Measurements from ENCODE around the gene ACTN1. TPM values are rescaled to one million over a fixed set of nuclear protein-coding genes. Genes with fewer than 3 reads are reported as not detected.

The ACTN1 gene
- total and polyA plus RNA-seq, 2 experiments from 2014 or later: 121 to 280 TPM

GRCh38 chr14:68932231-68932630 lies 46.9 kb downstream of the ACTN1 start:
- H3K27ac ChIP-seq (ENCODE audit: low read depth): no peak overlapping the region

More at GRCh38 chr14:68932231-68932630, 46.9 kb downstream of the ACTN1 start:
- H3K27me3 ChIP-seq (ENCODE audit: insufficient read depth): no peaks in the 10 kb centered on the region
- ATAC-seq: no peak
- no peak overlapping the region for H3K4me2 ChIP-seq
- H3K27me3 Mint-ChIP-seq (ENCODE audit: insufficient read depth, low read depth, poor library complexity): peaks cover 12% of the 10 kb centered on the region
- peaks cover 2% of the 10 kb centered on the region; the same call in 2 of the 3 replicates for H3K36me3 Mint-ChIP-seq (ENCODE audit: low read depth)
- H3K9me2 ChIP-seq (ENCODE audit: insufficient read depth): no peaks in the 10 kb centered on the region
- peaks cover 52% of the 10 kb centered on the region for H4K20me1 ChIP-seq (replicated peaks; ENCODE audit: insufficient read depth)
- no peak overlapping the region for H2AFZ ChIP-seq
- no peaks in the 10 kb centered on the region for H3K9me3 Mint-ChIP-seq
- no peak overlapping the region for H3K27ac Mint-ChIP-seq
- peaks cover 59% of the 10 kb centered on the region for H3K4me1 Mint-ChIP-seq
- peaks cover 95% of the 10 kb centered on the region for H3K79me2 ChIP-seq (replicated peaks; ENCODE audit: insufficient read depth)
- H3K4me1 ChIP-seq (ENCODE audit: insufficient read depth): peaks cover 30% of the 10 kb centered on the region
- no peaks in the 10 kb centered on the region; the same call in 1 of the 2 replicates for H3K36me3 ChIP-seq (ENCODE audit: insufficient read depth)
- DNase-seq (ENCODE audit: low spot score): no peak
- H3K4me3 Mint-ChIP-seq: no peak overlapping the region
- no peaks in the 10 kb centered on the region for H3F3A ChIP-seq (replicated peaks; ENCODE audit: low read depth)
- H3K4me3 ChIP-seq: no peak overlapping the region
- TF ChIP-seq CREB1 (CRISPR knock-in tag; IDR thresholded peaks at IDR 0.05; ENCODE audit: low read depth) (no peak), EZH2phosphoT487 (IDR thresholded peaks at IDR 0.05; ENCODE audit: unreplicated experiment) (no peak), CTCF (conservative IDR thresholded peaks at IDR 0.05; ENCODE audit: low read depth in 2 of 2) (no peak), ZNF462 (CRISPR knock-in tag; IDR thresholded peaks at IDR 0.05) (no peak), JUNB (IDR thresholded peaks at IDR 0.05; ENCODE audit: unreplicated experiment) (no peak), EZH2 (IDR thresholded peaks at IDR 0.05; ENCODE audit: low read depth, unreplicated experiment) (no peak), STAT1 (IDR thresholded peaks at IDR 0.05; ENCODE audit: unreplicated experiment) (no peak), NANOG (IDR thresholded peaks at IDR 0.05; ENCODE audit: borderline replicate concordance) (no peak), ETS1 (IDR thresholded peaks at IDR 0.05) (no peak), REST (IDR thresholded peaks at IDR 0.05; ENCODE audit: unreplicated experiment) (no peak), ZNF114 (CRISPR knock-in tag; IDR thresholded peaks at IDR 0.05) (no peak), ZNF331 (CRISPR knock-in tag; IDR thresholded peaks at IDR 0.05; ENCODE audit: low read depth) (no peak), POLR2AphosphoS5 (IDR thresholded peaks at IDR 0.05; ENCODE audit: low read depth) (no peak)
